HepG2 (cell line): ENCODE results near the gene CUL9. TPM values are rescaled to one million over a fixed set of nuclear protein-coding genes. Genes with fewer than 3 reads are reported as not detected.
A peak's percentile ranks its signal among the peaks of the same experiment; 100 is the strongest.

Source experiments
- CEBPB ChIP-seq: IDR thresholded peaks from 2 replicates; pipeline ENCODE4 v1.6.1; 2011; ENCODE audit warnings: low read depth, low read length, improper control_type of control experiment, borderline replicate concordance
- EHMT2 ChIP-seq: fragments of 200-600 bp; sonication (generic); IDR thresholded peaks from 2 replicates; pipeline ENCODE4 v1.7.0; 2017; ENCODE audit warnings: antibody characterized with exemption, low read depth, low read length, borderline replicate concordance
- FOXA3 ChIP-seq: IDR thresholded peaks from 2 replicates; pipeline ENCODE4 v1.6.1; 2016; ENCODE audit warnings: missing genetic modification reagents, missing compliant biosample characterization
- FOXC1 ChIP-seq: sonication (generic); formaldehyde crosslinking; IDR thresholded peaks from 2 replicates; pipeline ENCODE4 v1.8.0; 2022; ENCODE audit warnings: mild to moderate bottlenecking, missing genetic modification reagents, borderline replicate concordance
- HMG20A ChIP-seq: IDR thresholded peaks from 2 replicates; pipeline ENCODE4 v1.6.1; 2016; ENCODE audit warnings: borderline replicate concordance
- ISX ChIP-seq: sonication (generic); formaldehyde crosslinking; conservative IDR thresholded peaks from 2 replicates; pipeline ENCODE4 v1.5.0; 2020; ENCODE audit warnings: missing genetic modification reagents
- KDM2A ChIP-seq: sonication (generic); formaldehyde crosslinking; IDR thresholded peaks from 2 replicates; pipeline ENCODE4 v1.4.0; 2020; ENCODE audit warnings: low read depth, missing genetic modification reagents, borderline replicate concordance
- KLF13 ChIP-seq: sonication (generic); formaldehyde crosslinking; IDR thresholded peaks from 2 replicates; pipeline ENCODE4 v1.4.0; 2020; ENCODE audit warnings: mild to moderate bottlenecking, missing genetic modification reagents
- MAZ ChIP-seq, 2 experiments: sonication (generic) in 1 of 2; formaldehyde crosslinking in 1 of 2; IDR thresholded peaks; 2 replicates each; pipeline versions ENCODE4 v1.5.0 to v1.6.1; 2012 to 2020; ENCODE audit warnings: low read depth in 2 of 2, mild to moderate bottlenecking in 2 of 2, borderline replicate concordance in 1 of 2, improper control_type of control experiment in 1 of 2, low read length in 1 of 2, missing genetic modification reagents in 1 of 2, moderate library complexity in 1 of 2
- MYC ChIP-seq: sonication (generic); formaldehyde crosslinking; IDR thresholded peaks from 2 replicates; pipeline ENCODE4 v1.9.0; 2021; ENCODE audit warnings: missing genetic modification reagents, borderline replicate concordance
- RBM22 ChIP-seq: fragments of 200-400 bp; formaldehyde crosslinking; optimal IDR thresholded peaks from 2 replicates; pipeline ENCODE3; 2017; ENCODE audit warnings: mild to moderate bottlenecking, low read length, moderate library complexity
- RFXANK ChIP-seq: IDR thresholded peaks from 2 replicates; pipeline ENCODE4 v1.6.1; 2016
- SMAD1 ChIP-seq: sonication (generic); formaldehyde crosslinking; IDR thresholded peaks from 2 replicates; pipeline ENCODE4 v1.4.0; 2020; ENCODE audit warnings: missing genetic modification reagents, low read depth, mild to moderate bottlenecking, borderline replicate concordance
- SMAD3 ChIP-seq: sonication (generic); formaldehyde crosslinking; IDR thresholded peaks from 2 replicates; pipeline ENCODE4 v1.4.0; 2020; ENCODE audit warnings: missing genetic modification reagents
- SP5 ChIP-seq: IDR thresholded peaks from 2 replicates; pipeline ENCODE4 v1.6.1; 2016; ENCODE audit warnings: low read depth, borderline replicate concordance
- SSRP1 ChIP-seq: IDR thresholded peaks from 2 replicates; pipeline ENCODE4 v1.6.1; 2016; ENCODE audit warnings: control low read depth
- ZBTB37 ChIP-seq: sonication (generic); formaldehyde crosslinking; IDR thresholded peaks from 2 replicates; pipeline ENCODE4 v1.4.0; 2020; ENCODE audit warnings: mild to moderate bottlenecking, missing genetic modification reagents
- ZMYM3 ChIP-seq: sonication (generic); formaldehyde crosslinking; IDR thresholded peaks from 2 replicates; pipeline ENCODE4 v1.5.1; 2020; ENCODE audit warnings: mild to moderate bottlenecking, missing genetic modification reagents
- ZNF12 ChIP-seq: sonication (generic); formaldehyde crosslinking; IDR thresholded peaks from 2 replicates; pipeline ENCODE4 v1.5.0; 2020; ENCODE audit warnings: missing genetic modification reagents
- ZNF33B ChIP-seq: sonication (generic); formaldehyde crosslinking; IDR thresholded peaks from 2 replicates; pipeline ENCODE4 v1.5.1; 2020; ENCODE audit warnings: mild to moderate bottlenecking, missing genetic modification reagents
- ZNF737 ChIP-seq: sonication (generic); formaldehyde crosslinking; IDR thresholded peaks from 2 replicates; pipeline ENCODE4 v1.5.0; 2020; ENCODE audit warnings: missing genetic modification reagents, mild to moderate bottlenecking, borderline replicate concordance
- ZNF773 ChIP-seq: sonication (generic); formaldehyde crosslinking; IDR thresholded peaks from 2 replicates; pipeline ENCODE4 v1.4.0; 2020; ENCODE audit warnings: missing genetic modification reagents, borderline replicate concordance
- polyA plus RNA-seq, 8 experiments: library from polyadenylated mRNA; depleted of rRNA in 3 of 8; stranded (reverse) in 7 of 8; unstranded in 1 of 8; fragments of >200 nt; fragmentation: Illumina TruSeq in 4 of 8; extraction: Trizol in 4 of 8; gene quantifications; 2 replicates each; pipeline versions ENCODE4 v1.2.1 to v1.2.3, GENCODE V29; 2011 to 2016; ENCODE audit warnings: low read depth in 4 of 8, missing spikeins in 1 of 8, mixed read lengths in 1 of 8; ENCODE audit not compliant: insufficient read depth in 1 of 8
- total RNA-seq, 5 experiments: library from RNA; depleted of rRNA; stranded (reverse); fragments of >200 nt; fragmentation: Illumina TruSeq; extraction: Trizol; gene quantifications; 2 replicates each; pipeline ENCODE4 v1.2.3, GENCODE V29; 2016; ENCODE audit warnings: low read depth in 1 of 5
- TF ChIP-seq, protein P1 (sequence below): sonication (generic); formaldehyde crosslinking; IDR thresholded peaks from 2 replicates; pipeline ENCODE4 v1.8.1; 2022; ENCODE audit warnings: mild to moderate bottlenecking, missing genetic modification reagents
- TF ChIP-seq, protein P2 (sequence below): sonication (generic); formaldehyde crosslinking; IDR thresholded peaks from 2 replicates; pipeline ENCODE4 v1.4.0; 2020; ENCODE audit warnings: mild to moderate bottlenecking, missing genetic modification reagents
- TF ChIP-seq, protein P3 (sequence below): sonication (generic); formaldehyde crosslinking; IDR thresholded peaks from 2 replicates; pipeline ENCODE4 v1.4.0; 2020; ENCODE audit warnings: mild to moderate bottlenecking, missing genetic modification reagents

The CUL9 gene
- total and polyA plus RNA-seq, 2 of the 13 experiments (the other 11 are each of a cell fraction or from before 2014, with no cell fraction given): 11.4 to 13.7 TPM

DNA sequence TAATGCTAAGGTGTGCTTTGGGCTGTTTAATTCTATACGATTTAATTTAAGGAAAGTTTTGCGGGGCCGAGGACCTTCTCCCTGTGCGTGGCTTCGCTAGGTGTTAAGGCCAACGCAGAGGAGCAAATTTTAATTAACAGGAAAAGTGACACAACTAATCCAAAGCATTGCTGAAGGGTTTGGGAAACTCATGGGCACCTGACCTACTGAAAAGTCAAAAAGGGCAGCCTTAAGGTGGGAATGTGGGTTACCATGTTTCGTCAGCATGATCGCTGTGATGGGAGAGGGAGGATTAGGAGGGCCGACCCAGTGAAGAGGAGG, 415 bp upstream of the CUL9 start (continued):
- peak; percentile 74 for TF ChIP-seq RBM22
- TF ChIP-seq HMG20A (CRISPR knock-in tag): no peak
- 0 out of 2 replicates have a peak, but pooled peaks have one; percentile 6 for TF ChIP-seq SMAD3 (CRISPR knock-in tag)
- TF ChIP-seq KDM2A (CRISPR knock-in tag): no peak
- TF ChIP-seq SSRP1 (CRISPR knock-in tag): no peak
- no peak for TF ChIP-seq RFXANK (CRISPR knock-in tag)
- TF ChIP-seq MYC: no peak
- no peak for TF ChIP-seq ZNF773 (CRISPR knock-in tag)
- no peak for TF ChIP-seq CEBPB
- no peak for TF ChIP-seq ZNF12
- TF ChIP-seq FOXA3 (CRISPR knock-in tag): no peak
- no peak for TF ChIP-seq EHMT2
- TF ChIP-seq SP5 (CRISPR knock-in tag): no peak
- TF ChIP-seq SMAD1 (CRISPR knock-in tag): no peak
- TF ChIP-seq, protein P1, sequence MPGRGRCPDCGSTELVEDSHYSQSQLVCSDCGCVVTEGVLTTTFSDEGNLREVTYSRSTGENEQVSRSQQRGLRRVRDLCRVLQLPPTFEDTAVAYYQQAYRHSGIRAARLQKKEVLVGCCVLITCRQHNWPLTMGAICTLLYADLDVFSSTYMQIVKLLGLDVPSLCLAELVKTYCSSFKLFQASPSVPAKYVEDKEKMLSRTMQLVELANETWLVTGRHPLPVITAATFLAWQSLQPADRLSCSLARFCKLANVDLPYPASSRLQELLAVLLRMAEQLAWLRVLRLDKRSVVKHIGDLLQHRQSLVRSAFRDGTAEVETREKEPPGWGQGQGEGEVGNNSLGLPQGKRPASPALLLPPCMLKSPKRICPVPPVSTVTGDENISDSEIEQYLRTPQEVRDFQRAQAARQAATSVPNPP (CRISPR knock-in tag): 0 out of 2 replicates have a peak, but pooled peaks have one; percentile 47
- TF ChIP-seq ISX (CRISPR knock-in tag): no peak
- TF ChIP-seq ZNF737 (CRISPR knock-in tag): no peak
- TF ChIP-seq, protein P2, sequence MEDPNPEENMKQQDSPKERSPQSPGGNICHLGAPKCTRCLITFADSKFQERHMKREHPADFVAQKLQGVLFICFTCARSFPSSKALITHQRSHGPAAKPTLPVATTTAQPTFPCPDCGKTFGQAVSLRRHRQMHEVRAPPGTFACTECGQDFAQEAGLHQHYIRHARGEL (CRISPR knock-in tag): no peak
- TF ChIP-seq ZNF33B (CRISPR knock-in tag): 0 out of 2 replicates have a peak, but pooled peaks have one; percentile 47
- TF ChIP-seq KLF13 (CRISPR knock-in tag): no peak
- no peak for TF ChIP-seq ZBTB37 (CRISPR knock-in tag)
- no peak for TF ChIP-seq FOXC1 (CRISPR knock-in tag)
- TF ChIP-seq MAZ (IDR thresholded peaks at IDR 0.05; ENCODE audit: borderline replicate concordance, low read depth, low read length): no peak
- TF ChIP-seq MAZ (CRISPR knock-in tag; IDR thresholded peaks at IDR 0.05; ENCODE audit: low read depth): no peak
- TF ChIP-seq ZMYM3 (CRISPR knock-in tag): no peak
- TF ChIP-seq, protein P3, sequence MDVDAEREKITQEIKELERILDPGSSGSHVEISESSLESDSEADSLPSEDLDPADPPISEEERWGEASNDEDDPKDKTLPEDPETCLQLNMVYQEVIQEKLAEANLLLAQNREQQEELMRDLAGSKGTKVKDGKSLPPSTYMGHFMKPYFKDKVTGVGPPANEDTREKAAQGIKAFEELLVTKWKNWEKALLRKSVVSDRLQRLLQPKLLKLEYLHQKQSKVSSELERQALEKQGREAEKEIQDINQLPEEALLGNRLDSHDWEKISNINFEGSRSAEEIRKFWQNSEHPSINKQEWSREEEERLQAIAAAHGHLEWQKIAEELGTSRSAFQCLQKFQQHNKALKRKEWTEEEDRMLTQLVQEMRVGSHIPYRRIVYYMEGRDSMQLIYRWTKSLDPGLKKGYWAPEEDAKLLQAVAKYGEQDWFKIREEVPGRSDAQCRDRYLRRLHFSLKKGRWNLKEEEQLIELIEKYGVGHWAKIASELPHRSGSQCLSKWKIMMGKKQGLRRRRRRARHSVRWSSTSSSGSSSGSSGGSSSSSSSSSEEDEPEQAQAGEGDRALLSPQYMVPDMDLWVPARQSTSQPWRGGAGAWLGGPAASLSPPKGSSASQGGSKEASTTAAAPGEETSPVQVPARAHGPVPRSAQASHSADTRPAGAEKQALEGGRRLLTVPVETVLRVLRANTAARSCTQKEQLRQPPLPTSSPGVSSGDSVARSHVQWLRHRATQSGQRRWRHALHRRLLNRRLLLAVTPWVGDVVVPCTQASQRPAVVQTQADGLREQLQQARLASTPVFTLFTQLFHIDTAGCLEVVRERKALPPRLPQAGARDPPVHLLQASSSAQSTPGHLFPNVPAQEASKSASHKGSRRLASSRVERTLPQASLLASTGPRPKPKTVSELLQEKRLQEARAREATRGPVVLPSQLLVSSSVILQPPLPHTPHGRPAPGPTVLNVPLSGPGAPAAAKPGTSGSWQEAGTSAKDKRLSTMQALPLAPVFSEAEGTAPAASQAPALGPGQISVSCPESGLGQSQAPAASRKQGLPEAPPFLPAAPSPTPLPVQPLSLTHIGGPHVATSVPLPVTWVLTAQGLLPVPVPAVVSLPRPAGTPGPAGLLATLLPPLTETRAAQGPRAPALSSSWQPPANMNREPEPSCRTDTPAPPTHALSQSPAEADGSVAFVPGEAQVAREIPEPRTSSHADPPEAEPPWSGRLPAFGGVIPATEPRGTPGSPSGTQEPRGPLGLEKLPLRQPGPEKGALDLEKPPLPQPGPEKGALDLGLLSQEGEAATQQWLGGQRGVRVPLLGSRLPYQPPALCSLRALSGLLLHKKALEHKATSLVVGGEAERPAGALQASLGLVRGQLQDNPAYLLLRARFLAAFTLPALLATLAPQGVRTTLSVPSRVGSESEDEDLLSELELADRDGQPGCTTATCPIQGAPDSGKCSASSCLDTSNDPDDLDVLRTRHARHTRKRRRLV (CRISPR knock-in tag): no peak
